HEK293 (cell line): ENCODE measurements around the gene BCL11B.
A peak's percentile ranks its signal among the peaks of the same experiment; 100 is the strongest.

ENCODE experiments used
- GFI1B ChIP-seq: fragments of 450-650 bp; formaldehyde crosslinking; IDR thresholded peaks from 2 replicates; pipeline ENCODE4 v1.5.1; 2016; ENCODE audit warnings: missing biosample characterization, missing genetic modification characterization
- GLI4 ChIP-seq: fragments of 450-650 bp; formaldehyde crosslinking; IDR thresholded peaks from 2 replicates; pipeline ENCODE4 v1.5.1; 2016; ENCODE audit warnings: missing biosample characterization, missing genetic modification characterization
- PRDM1 ChIP-seq: fragments of 450-650 bp; formaldehyde crosslinking; IDR thresholded peaks from 2 replicates; pipeline ENCODE4; 2016; ENCODE audit warnings: missing biosample characterization, missing genetic modification characterization
- SCRT1 ChIP-seq: fragments of 450-650 bp; formaldehyde crosslinking; IDR thresholded peaks from 2 replicates; pipeline ENCODE4 v1.5.1; 2016; ENCODE audit warnings: missing biosample characterization, missing genetic modification characterization, borderline replicate concordance
- SP2 ChIP-seq: fragments of 450-650 bp; formaldehyde crosslinking; IDR thresholded peaks from 2 replicates; pipeline ENCODE4 v1.5.1; 2016; ENCODE audit warnings: missing biosample characterization, missing genetic modification characterization
- TRIM28 ChIP-seq: IDR thresholded peaks from 2 replicates; pipeline ENCODE4 v1.6.1; 2011; ENCODE audit warnings: low read length, control low read depth, borderline replicate concordance
- ZNF202 ChIP-seq: fragments of 450-650 bp; formaldehyde crosslinking; IDR thresholded peaks from 2 replicates; pipeline ENCODE4 v1.5.1; 2016; ENCODE audit warnings: missing biosample characterization, missing genetic modification characterization, borderline replicate concordance
- ZNF214 ChIP-seq: fragments of 450-650 bp; formaldehyde crosslinking; IDR thresholded peaks from 2 replicates; pipeline ENCODE4 v1.5.1; 2017; ENCODE audit warnings: missing biosample characterization, mild to moderate bottlenecking, missing genetic modification characterization, borderline replicate concordance
- ZNF292 ChIP-seq: fragments of 450-650 bp; formaldehyde crosslinking; IDR thresholded peaks from 2 replicates; pipeline ENCODE4 v1.5.1; 2016; ENCODE audit warnings: low read depth, missing biosample characterization, missing genetic modification characterization, borderline replicate concordance
- ZNF394 ChIP-seq: fragments of 450-650 bp; formaldehyde crosslinking; IDR thresholded peaks from 2 replicates; pipeline ENCODE4 v1.5.1; 2016; ENCODE audit warnings: missing biosample characterization, missing genetic modification characterization, mild to moderate bottlenecking, moderate library complexity, borderline replicate concordance
- ZNF510 ChIP-seq: fragments of 450-650 bp; formaldehyde crosslinking; IDR thresholded peaks from 2 replicates; pipeline ENCODE4 v1.5.1; 2018; ENCODE audit warnings: mild to moderate bottlenecking, missing genetic modification characterization, missing biosample characterization; ENCODE audit not compliant: insufficient replicate concordance
- ZNF530 ChIP-seq: fragments of 450-650 bp; formaldehyde crosslinking; IDR thresholded peaks from 2 replicates; pipeline ENCODE4 v1.5.1; 2016; ENCODE audit warnings: low read depth, missing biosample characterization, missing genetic modification characterization
- ZNF558 ChIP-seq: fragments of 450-650 bp; formaldehyde crosslinking; IDR thresholded peaks from 2 replicates; pipeline ENCODE4 v1.5.1; 2016; ENCODE audit warnings: missing biosample characterization, missing genetic modification characterization
- ZNF624 ChIP-seq: fragments of 450-650 bp; formaldehyde crosslinking; IDR thresholded peaks from 2 replicates; pipeline ENCODE4 v1.5.1; 2017; ENCODE audit warnings: missing biosample characterization, missing genetic modification characterization
- ZNF654 ChIP-seq: fragments of 450-650 bp; formaldehyde crosslinking; IDR thresholded peaks from 2 replicates; pipeline ENCODE4 v1.5.1; 2016; ENCODE audit warnings: low read depth, missing biosample characterization, missing genetic modification characterization
- ZNF76 ChIP-seq: fragments of 450-650 bp; formaldehyde crosslinking; IDR thresholded peaks from 2 replicates; pipeline ENCODE4; 2016; ENCODE audit warnings: low read depth, missing biosample characterization, missing genetic modification characterization, borderline replicate concordance
- TF ChIP-seq, protein P1 (sequence below): fragments of 450-650 bp; formaldehyde crosslinking; IDR thresholded peaks from 2 replicates; pipeline ENCODE4; 2016; ENCODE audit warnings: missing biosample characterization, missing genetic modification characterization
- TF ChIP-seq, protein P2 (sequence below): fragments of 450-650 bp; formaldehyde crosslinking; IDR thresholded peaks from 2 replicates; pipeline ENCODE4 v1.5.1; 2016; ENCODE audit warnings: missing biosample characterization, missing genetic modification characterization
- TF ChIP-seq, protein P3 (sequence below): fragments of 450-650 bp; formaldehyde crosslinking; IDR thresholded peaks from 2 replicates; pipeline ENCODE4 v1.5.1; 2016; ENCODE audit warnings: missing biosample characterization, missing genetic modification characterization
- TF ChIP-seq, protein P4 (sequence below): fragments of 450-650 bp; formaldehyde crosslinking; IDR thresholded peaks from 2 replicates; pipeline ENCODE4 v1.5.1; 2016; ENCODE audit warnings: missing biosample characterization, missing genetic modification characterization
- TF ChIP-seq, protein P5 (sequence below): fragments of 450-650 bp; formaldehyde crosslinking; IDR thresholded peaks from 2 replicates; pipeline ENCODE4 v1.5.1; 2017; ENCODE audit warnings: missing biosample characterization, missing genetic modification characterization
- TF ChIP-seq, protein P6 (sequence below): fragments of 450-650 bp; formaldehyde crosslinking; IDR thresholded peaks from 2 replicates; pipeline ENCODE4 v1.5.1; 2016; ENCODE audit warnings: missing biosample characterization, missing genetic modification characterization
- TF ChIP-seq, protein P7 (sequence below): fragments of 450-650 bp; formaldehyde crosslinking; conservative IDR thresholded peaks from 2 replicates; pipeline ENCODE4 v1.5.1; 2016; ENCODE audit warnings: low read depth, missing biosample characterization, missing genetic modification characterization

BCL11B gene

DNA sequence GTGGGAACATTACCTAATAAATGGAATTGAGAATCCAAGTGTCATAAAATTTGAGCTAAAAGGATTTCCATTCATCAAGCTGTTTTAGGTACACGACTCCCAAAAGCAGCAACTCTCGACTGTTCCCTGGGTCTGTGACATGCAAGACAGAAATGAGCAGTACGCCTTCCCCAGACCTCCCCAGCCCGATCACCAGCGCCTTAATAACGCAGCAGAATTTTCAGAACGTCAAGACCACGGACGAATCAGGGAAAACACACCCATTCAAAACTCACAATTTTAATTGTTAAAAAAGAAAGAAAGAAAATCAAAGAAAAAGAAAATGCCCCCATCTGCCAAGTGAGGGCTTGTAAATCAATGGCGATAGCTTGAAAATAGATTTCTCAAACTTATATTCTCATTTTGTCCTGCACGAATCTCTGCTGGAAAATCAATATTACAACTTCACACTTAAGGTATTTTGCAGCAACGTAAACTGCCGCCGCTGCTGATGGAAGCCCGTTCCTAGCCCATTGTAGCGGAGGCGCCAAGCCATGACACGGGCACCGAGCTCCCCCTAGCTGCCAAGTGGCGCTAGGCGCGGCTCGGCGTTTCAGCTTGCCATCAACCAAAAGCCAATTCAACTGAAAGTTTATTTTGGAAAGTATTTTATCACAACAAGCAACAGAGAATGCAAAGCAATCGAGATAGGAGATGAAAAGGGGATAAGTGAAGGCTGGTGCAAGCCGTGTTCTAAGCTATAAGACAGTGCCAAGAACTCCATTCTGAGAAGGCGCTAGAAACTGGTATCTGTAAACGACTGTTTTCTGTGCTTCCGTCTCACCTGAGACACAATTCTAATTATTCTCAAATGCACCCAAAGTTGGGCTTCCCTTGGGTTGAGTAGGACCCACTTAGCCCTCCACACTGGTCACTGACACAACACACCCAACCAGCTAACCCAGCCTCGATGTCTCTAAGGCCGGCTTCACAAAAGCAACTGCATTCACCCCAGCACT, 5.5 kb downstream of the BCL11B start (continued):
- TF ChIP-seq, protein P1, sequence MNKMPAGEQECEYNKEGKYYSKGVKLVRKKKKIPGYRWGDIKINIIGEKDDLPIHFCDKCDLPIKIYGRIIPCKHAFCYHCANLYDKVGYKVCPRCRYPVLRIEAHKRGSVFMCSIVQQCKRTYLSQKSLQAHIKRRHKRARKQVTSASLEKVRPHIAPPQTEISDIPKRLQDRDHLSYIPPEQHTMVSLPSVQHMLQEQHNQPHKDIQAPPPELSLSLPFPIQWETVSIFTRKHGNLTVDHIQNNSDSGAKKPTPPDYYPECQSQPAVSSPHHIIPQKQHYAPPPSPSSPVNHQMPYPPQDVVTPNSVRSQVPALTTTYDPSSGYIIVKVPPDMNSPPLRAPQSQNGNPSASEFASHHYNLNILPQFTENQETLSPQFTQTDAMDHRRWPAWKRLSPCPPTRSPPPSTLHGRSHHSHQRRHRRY (tag by site-specific recombination) = no peak
- TF ChIP-seq ZNF510 (tag by site-specific recombination) (no peak), SP2 (tag by site-specific recombination) (no peak), ZNF202 (no peak), PRDM1 (tag by site-specific recombination) (peak; percentile 82; the same call in 1 of the 2 replicates), ZNF394 (tag by site-specific recombination) (no peak), ZNF530 (tag by site-specific recombination) (no peak), SCRT1 (tag by site-specific recombination) (no peak), ZNF76 (tag by site-specific recombination) (no peak), TRIM28 (no peak), ZNF214 (tag by site-specific recombination) (no peak), ZNF624 (tag by site-specific recombination) (no peak), GFI1B (tag by site-specific recombination) (0 out of 2 replicates have a peak, but pooled peaks have one; percentile 9), GLI4 (tag by site-specific recombination) (no peak), ZNF558 (no peak), ZNF292 (no peak), ZNF654 (peak; percentile 99)
- TF ChIP-seq, protein P2, sequence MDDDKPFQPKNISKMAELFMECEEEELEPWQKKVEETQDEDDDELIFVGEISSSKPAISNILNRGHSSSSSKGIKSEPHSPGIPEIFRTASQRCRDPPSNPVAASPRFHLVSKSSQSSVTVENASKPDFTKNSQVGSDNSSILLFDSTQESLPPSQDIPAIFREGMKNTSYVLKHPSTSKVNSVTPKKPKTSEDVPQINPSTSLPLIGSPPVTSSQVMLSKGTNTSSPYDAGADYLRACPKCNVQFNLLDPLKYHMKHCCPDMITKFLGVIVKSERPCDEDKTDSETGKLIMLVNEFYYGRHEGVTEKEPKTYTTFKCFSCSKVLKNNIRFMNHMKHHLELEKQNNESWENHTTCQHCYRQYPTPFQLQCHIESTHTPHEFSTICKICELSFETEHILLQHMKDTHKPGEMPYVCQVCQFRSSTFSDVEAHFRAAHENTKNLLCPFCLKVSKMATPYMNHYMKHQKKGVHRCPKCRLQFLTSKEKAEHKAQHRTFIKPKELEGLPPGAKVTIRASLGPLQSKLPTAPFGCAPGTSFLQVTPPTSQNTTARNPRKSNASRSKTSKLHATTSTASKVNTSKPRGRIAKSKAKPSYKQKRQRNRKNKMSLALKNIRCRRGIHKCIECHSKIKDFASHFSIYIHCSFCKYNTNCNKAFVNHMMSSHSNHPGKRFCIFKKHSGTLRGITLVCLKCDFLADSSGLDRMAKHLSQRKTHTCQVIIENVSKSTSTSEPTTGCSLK (tag by site-specific recombination) = no peak
- TF ChIP-seq, protein P3, sequence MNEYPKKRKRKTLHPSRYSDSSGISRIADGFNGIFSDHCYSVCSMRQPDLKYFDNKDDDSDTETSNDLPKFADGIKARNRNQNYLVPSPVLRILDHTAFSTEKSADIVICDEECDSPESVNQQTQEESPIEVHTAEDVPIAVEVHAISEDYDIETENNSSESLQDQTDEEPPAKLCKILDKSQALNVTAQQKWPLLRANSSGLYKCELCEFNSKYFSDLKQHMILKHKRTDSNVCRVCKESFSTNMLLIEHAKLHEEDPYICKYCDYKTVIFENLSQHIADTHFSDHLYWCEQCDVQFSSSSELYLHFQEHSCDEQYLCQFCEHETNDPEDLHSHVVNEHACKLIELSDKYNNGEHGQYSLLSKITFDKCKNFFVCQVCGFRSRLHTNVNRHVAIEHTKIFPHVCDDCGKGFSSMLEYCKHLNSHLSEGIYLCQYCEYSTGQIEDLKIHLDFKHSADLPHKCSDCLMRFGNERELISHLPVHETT (tag by site-specific recombination) = no peak
- TF ChIP-seq, protein P4, sequence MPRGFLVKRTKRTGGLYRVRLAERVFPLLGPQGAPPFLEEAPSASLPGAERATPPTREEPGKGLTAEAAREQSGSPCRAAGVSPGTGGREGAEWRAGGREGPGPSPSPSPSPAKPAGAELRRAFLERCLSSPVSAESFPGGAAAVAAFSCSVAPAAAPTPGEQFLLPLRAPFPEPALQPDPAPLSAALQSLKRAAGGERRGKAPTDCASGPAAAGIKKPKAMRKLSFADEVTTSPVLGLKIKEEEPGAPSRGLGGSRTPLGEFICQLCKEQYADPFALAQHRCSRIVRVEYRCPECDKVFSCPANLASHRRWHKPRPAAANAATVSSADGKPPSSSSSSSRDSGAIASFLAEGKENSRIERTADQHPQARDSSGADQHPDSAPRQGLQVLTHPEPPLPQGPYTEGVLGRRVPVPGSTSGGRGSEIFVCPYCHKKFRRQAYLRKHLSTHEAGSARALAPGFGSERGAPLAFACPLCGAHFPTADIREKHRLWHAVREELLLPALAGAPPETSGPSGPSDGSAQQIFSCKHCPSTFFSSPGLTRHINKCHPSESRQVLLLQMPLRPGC (tag by site-specific recombination) = peak; percentile 70; the same call in 1 of the 2 replicates
- TF ChIP-seq, protein P5, sequence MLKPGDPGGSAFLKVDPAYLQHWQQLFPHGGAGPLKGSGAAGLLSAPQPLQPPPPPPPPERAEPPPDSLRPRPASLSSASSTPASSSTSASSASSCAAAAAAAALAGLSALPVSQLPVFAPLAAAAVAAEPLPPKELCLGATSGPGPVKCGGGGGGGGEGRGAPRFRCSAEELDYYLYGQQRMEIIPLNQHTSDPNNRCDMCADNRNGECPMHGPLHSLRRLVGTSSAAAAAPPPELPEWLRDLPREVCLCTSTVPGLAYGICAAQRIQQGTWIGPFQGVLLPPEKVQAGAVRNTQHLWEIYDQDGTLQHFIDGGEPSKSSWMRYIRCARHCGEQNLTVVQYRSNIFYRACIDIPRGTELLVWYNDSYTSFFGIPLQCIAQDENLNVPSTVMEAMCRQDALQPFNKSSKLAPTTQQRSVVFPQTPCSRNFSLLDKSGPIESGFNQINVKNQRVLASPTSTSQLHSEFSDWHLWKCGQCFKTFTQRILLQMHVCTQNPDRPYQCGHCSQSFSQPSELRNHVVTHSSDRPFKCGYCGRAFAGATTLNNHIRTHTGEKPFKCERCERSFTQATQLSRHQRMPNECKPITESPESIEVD = peak; percentile 69
- TF ChIP-seq, protein P6, sequence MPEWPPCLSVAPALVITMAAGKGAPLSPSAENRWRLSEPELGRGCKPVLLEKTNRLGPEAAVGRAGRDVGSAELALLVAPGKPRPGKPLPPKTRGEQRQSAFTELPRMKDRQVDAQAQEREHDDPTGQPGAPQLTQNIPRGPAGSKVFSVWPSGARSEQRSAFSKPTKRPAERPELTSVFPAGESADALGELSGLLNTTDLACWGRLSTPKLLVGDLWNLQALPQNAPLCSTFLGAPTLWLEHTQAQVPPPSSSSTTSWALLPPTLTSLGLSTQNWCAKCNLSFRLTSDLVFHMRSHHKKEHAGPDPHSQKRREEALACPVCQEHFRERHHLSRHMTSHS (tag by site-specific recombination) = no peak
- TF ChIP-seq, protein P7, sequence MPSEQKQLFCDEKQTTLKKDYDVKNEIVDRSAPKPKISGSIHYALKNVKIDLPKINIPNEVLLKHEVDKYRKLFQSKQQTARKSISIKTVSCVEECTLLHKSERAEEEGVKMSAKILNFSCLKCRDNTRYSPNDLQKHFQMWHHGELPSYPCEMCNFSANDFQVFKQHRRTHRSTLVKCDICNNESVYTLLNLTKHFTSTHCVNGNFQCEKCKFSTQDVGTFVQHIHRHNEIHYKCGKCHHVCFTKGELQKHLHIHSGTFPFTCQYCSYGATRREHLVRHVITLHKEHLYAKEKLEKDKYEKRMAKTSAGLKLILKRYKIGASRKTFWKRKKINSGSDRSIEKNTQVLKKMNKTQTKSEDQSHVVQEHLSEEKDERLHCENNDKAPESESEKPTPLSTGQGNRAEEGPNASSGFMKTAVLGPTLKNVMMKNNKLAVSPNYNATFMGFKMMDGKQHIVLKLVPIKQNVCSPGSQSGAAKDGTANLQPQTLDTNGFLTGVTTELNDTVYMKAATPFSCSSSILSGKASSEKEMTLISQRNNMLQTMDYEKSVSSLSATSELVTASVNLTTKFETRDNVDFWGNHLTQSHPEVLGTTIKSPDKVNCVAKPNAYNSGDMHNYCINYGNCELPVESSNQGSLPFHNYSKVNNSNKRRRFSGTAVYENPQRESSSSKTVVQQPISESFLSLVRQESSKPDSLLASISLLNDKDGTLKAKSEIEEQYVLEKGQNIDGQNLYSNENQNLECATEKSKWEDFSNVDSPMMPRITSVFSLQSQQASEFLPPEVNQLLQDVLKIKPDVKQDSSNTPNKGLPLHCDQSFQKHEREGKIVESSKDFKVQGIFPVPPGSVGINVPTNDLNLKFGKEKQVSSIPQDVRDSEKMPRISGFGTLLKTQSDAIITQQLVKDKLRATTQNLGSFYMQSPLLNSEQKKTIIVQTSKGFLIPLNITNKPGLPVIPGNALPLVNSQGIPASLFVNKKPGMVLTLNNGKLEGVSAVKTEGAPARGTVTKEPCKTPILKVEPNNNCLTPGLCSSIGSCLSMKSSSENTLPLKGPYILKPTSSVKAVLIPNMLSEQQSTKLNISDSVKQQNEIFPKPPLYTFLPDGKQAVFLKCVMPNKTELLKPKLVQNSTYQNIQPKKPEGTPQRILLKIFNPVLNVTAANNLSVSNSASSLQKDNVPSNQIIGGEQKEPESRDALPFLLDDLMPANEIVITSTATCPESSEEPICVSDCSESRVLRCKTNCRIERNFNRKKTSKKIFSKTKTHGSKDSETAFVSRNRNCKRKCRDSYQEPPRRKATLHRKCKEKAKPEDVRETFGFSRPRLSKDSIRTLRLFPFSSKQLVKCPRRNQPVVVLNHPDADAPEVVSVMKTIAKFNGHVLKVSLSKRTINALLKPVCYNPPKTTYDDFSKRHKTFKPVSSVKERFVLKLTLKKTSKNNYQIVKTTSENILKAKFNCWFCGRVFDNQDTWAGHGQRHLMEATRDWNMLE (tag by site-specific recombination) = no peak
